ENCODE data around the gene RHOJ.

DNA sequence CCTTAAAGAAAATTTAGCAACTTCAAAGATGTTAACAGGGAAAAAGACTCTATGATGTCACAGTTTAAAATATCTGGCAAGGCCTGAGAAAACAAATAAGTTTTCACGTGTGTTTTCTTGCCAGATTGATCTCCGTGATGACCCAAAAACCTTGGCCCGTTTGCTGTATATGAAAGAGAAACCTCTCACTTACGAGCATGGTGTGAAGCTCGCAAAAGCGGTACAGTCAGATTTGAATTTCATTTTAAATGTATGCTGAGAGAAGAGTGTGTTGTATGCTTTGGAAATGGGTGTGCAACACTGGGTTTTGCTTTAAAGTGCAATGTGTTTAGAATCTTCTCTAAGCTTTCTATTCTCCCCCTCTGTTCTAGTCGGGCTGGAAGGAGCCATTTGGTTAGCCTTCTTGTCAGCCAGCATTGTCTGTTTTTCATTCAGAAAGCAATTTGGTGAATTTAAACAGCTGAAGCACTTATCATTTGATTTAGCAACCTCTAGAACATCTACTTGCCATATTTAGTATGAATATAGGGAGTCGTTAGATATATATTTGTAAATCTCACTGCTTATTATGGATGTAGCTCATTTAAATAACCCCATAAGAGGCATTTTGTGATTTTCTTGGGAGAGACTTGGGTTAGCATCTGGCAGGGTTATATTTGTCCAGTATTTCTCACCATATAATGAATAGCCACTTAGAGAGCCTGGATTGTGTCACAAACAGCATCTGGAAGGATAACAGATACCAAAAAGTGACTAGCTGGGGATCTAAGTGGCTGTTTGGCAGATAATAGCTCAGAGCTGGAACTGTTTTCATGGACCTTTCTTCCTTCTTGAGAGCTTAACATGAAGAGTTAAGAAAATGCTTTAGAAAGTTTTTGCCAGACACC is 79.0 kb downstream of the RHOJ start:
- TF ChIP-seq, protein P1, sequence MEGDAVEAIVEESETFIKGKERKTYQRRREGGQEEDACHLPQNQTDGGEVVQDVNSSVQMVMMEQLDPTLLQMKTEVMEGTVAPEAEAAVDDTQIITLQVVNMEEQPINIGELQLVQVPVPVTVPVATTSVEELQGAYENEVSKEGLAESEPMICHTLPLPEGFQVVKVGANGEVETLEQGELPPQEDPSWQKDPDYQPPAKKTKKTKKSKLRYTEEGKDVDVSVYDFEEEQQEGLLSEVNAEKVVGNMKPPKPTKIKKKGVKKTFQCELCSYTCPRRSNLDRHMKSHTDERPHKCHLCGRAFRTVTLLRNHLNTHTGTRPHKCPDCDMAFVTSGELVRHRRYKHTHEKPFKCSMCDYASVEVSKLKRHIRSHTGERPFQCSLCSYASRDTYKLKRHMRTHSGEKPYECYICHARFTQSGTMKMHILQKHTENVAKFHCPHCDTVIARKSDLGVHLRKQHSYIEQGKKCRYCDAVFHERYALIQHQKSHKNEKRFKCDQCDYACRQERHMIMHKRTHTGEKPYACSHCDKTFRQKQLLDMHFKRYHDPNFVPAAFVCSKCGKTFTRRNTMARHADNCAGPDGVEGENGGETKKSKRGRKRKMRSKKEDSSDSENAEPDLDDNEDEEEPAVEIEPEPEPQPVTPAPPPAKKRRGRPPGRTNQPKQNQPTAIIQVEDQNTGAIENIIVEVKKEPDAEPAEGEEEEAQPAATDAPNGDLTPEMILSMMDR (IDR thresholded peaks at IDR 0.05 in 2 of 3, conservative IDR thresholded peaks at IDR 0.05 in 1 of 3; ENCODE audit: borderline replicate concordance in 1 of 3, insufficient read depth in 1 of 3, low read depth in 2 of 3, low read length in 2 of 3), result no peak
- no peak for TF ChIP-seq SIN3A (IDR thresholded peaks at IDR 0.05; ENCODE audit: low read depth)
- TF ChIP-seq, protein P2, sequence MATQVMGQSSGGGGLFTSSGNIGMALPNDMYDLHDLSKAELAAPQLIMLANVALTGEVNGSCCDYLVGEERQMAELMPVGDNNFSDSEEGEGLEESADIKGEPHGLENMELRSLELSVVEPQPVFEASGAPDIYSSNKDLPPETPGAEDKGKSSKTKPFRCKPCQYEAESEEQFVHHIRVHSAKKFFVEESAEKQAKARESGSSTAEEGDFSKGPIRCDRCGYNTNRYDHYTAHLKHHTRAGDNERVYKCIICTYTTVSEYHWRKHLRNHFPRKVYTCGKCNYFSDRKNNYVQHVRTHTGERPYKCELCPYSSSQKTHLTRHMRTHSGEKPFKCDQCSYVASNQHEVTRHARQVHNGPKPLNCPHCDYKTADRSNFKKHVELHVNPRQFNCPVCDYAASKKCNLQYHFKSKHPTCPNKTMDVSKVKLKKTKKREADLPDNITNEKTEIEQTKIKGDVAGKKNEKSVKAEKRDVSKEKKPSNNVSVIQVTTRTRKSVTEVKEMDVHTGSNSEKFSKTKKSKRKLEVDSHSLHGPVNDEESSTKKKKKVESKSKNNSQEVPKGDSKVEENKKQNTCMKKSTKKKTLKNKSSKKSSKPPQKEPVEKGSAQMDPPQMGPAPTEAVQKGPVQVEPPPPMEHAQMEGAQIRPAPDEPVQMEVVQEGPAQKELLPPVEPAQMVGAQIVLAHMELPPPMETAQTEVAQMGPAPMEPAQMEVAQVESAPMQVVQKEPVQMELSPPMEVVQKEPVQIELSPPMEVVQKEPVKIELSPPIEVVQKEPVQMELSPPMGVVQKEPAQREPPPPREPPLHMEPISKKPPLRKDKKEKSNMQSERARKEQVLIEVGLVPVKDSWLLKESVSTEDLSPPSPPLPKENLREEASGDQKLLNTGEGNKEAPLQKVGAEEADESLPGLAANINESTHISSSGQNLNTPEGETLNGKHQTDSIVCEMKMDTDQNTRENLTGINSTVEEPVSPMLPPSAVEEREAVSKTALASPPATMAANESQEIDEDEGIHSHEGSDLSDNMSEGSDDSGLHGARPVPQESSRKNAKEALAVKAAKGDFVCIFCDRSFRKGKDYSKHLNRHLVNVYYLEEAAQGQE (IDR thresholded peaks at IDR 0.05; ENCODE audit: low read depth), result no peak
- no peak for TF ChIP-seq RAD21 (IDR thresholded peaks at IDR 0.05; ENCODE audit: low read depth)
